Liver (tissue), 9 donors: ENCODE data around the gene CCDC110. TPM values are rescaled to one million over a fixed set of nuclear protein-coding genes. Genes with fewer than 3 reads are reported as not detected.

Experiments used
- DNase-seq: peaks from one replicate; pipeline ENCODE4 v3.0.0-alpha.2; 2017; ENCODE audit warnings: low spot score
- H3K27ac ChIP-seq, 2 donors: one replicate each; pipeline ENCODE4 v1.7.0; 2013; ENCODE audit warnings: inconsistent platforms in 2 of 2, low read length in 2 of 2, control low read depth in 1 of 2, low read depth in 1 of 2, mild to moderate bottlenecking in 1 of 2
- H3K27me3 ChIP-seq, 4 donors: one replicate each; pipeline versions ENCODE4 v1.6.1 to v1.7.0; 2013; ENCODE audit warnings: low read length in 3 of 4, inconsistent platforms in 1 of 4, mild to moderate bottlenecking in 1 of 4, moderate library complexity in 1 of 4; ENCODE audit not compliant: control insufficient read depth in 4 of 4, insufficient read depth in 4 of 4
- H3K36me3 ChIP-seq, 4 donors: one replicate each; pipeline versions ENCODE4 v1.6.1 to v1.7.0; 2013; ENCODE audit warnings: low read length in 3 of 4, mild to moderate bottlenecking in 3 of 4, low read depth in 1 of 4, moderate library complexity in 1 of 4; ENCODE audit not compliant: control insufficient read depth in 4 of 4, insufficient read depth in 3 of 4
- H3K4me1 ChIP-seq, 4 donors: one replicate each; pipeline versions ENCODE4 v1.6.1 to v1.7.0; 2013; ENCODE audit warnings: low read length in 3 of 4, mild to moderate bottlenecking in 3 of 4, moderate library complexity in 1 of 4; ENCODE audit not compliant: control insufficient read depth in 4 of 4, insufficient read depth in 4 of 4
- H3K4me3 ChIP-seq, 3 donors: one replicate each; pipeline versions ENCODE4 v1.6.1 to v1.7.0; 2013; ENCODE audit warnings: low read length in 3 of 3, control low read depth in 1 of 3, low read depth in 1 of 3, mild to moderate bottlenecking in 1 of 3
- H3K9ac ChIP-seq, 2 donors: one replicate each; pipeline ENCODE4 v1.7.0; 2013; ENCODE audit warnings: low read length in 2 of 2, mild to moderate bottlenecking in 2 of 2, moderate library complexity in 2 of 2, control low read depth in 1 of 2, low read depth in 1 of 2
- H3K9me3 ChIP-seq, 4 donors: one replicate each; pipeline versions ENCODE4 v1.6.1 to v1.7.0; 2013; ENCODE audit warnings: low read length in 3 of 4; ENCODE audit not compliant: control insufficient read depth in 4 of 4
- ATF3 ChIP-seq: IDR thresholded peaks from 2 replicates; pipeline ENCODE4 v1.6.1; 2016; ENCODE audit warnings: antibody characterized with exemption
- CTCF ChIP-seq: fragments of 150-350 bp; IDR thresholded peaks from 2 replicates; pipeline ENCODE4 v1.5.1; 2017; ENCODE audit warnings: improper control_type of control experiment, low read depth, low read length; ENCODE audit not compliant: missing input control
- EGR1 ChIP-seq, 2 donors: IDR thresholded peaks; 2 replicates each; pipeline ENCODE4 v1.6.1; 2016 to 2018; ENCODE audit warnings: antibody characterized with exemption in 2 of 2, low read depth in 2 of 2
- FOXA1 ChIP-seq: IDR thresholded peaks from 2 replicates; pipeline ENCODE4 v1.6.1; 2016; ENCODE audit warnings: antibody characterized with exemption
- FOXA2 ChIP-seq: IDR thresholded peaks from 2 replicates; pipeline ENCODE4 v1.6.1; 2016; ENCODE audit warnings: antibody characterized with exemption
- GABPA ChIP-seq, 2 donors: IDR thresholded peaks in 1 of 2; conservative IDR thresholded peaks in 1 of 2; 2 replicates each; pipeline ENCODE4 v1.6.1; 2016; ENCODE audit warnings: antibody characterized with exemption in 2 of 2, mild to moderate bottlenecking in 1 of 2, moderate library complexity in 1 of 2
- HNF4A ChIP-seq, 2 donors: conservative IDR thresholded peaks; 2 replicates each; pipeline ENCODE4 v1.6.1; 2016; ENCODE audit warnings: antibody characterized with exemption in 2 of 2, mild to moderate bottlenecking in 2 of 2
- HNF4G ChIP-seq: IDR thresholded peaks from 2 replicates; pipeline ENCODE4 v1.6.1; 2016; ENCODE audit warnings: antibody characterized with exemption
- JUND ChIP-seq, 2 donors: IDR thresholded peaks; 2 replicates each; pipeline ENCODE4 v1.6.1; 2016; ENCODE audit warnings: antibody characterized with exemption in 2 of 2
- MAX ChIP-seq: IDR thresholded peaks from 2 replicates; pipeline ENCODE4 v1.6.1; 2016; ENCODE audit warnings: antibody characterized with exemption
- NR2F2 ChIP-seq: IDR thresholded peaks from 2 replicates; pipeline ENCODE4 v1.6.1; 2016; ENCODE audit warnings: antibody characterized with exemption
- RAD21 ChIP-seq, 2 donors: IDR thresholded peaks; 2 replicates each; pipeline ENCODE4 v1.6.1; 2016; ENCODE audit warnings: antibody characterized with exemption in 2 of 2, mild to moderate bottlenecking in 2 of 2
- REST ChIP-seq: IDR thresholded peaks from 2 replicates; pipeline ENCODE4 v1.6.1; 2016; ENCODE audit warnings: antibody characterized with exemption, mild to moderate bottlenecking
- RXRA ChIP-seq, 2 donors: IDR thresholded peaks; 2 replicates each; pipeline ENCODE4 v1.6.1; 2017 to 2018; ENCODE audit warnings: antibody characterized with exemption in 2 of 2, mild to moderate bottlenecking in 1 of 2
- YY1 ChIP-seq: IDR thresholded peaks from 2 replicates; pipeline ENCODE4 v1.6.1; 2016; ENCODE audit warnings: antibody characterized with exemption, mild to moderate bottlenecking
- WGBS: extraction: QIAGEN DNeasy Blood & Tissue Kit; methylation state at CpG from one replicate; pipeline ENCODE4 v1.1.7; 2013; 5-methylcytosine and 5-hydroxymethylcytosine counted together
- polyA plus RNA-seq, 2 donors: library from polyadenylated mRNA; stranded (reverse) in 1 of 2; unstranded in 1 of 2; fragments of 200-250 nt in 1 of 2; fragments of >200 nt in 1 of 2; fragmentation: Nextera tagmentation in 1 of 2; extraction: Ambion mirVana in 1 of 2; gene quantifications; one replicate each; pipeline versions ENCODE4 v1.2.1 to v1.2.3, GENCODE V29; 2013 to 2015
- total RNA-seq, 2 donors: library from RNA; depleted of rRNA; stranded (reverse); fragments of >200 nt; gene quantifications; one replicate each; pipeline ENCODE4 v1.2.3, GENCODE V29; 2014
- TF ChIP-seq, protein P1 (sequence below): IDR thresholded peaks from 2 replicates; pipeline ENCODE4 v1.6.1; 2016; ENCODE audit warnings: antibody characterized with exemption
- donor health status: healthy.
- donor health status: healthy.
- donor health status: healthy.
- donor health status: healthy.
- donor health status: healthy.

Gene CCDC110
- total and polyA plus RNA-seq, 4 donors: 0.45 to 1.5 (median 0.60) TPM; not detected in 1

- TF ChIP-seq RAD21 (IDR thresholded peaks at IDR 0.05) (no peak), REST (no peak), CTCF (no peak), NR2F2 (no peak), MAX (no peak), EGR1 (IDR thresholded peaks at IDR 0.05; ENCODE audit: low read depth in 2 of 2) (no peak), HNF4G (no peak), RXRA (IDR thresholded peaks at IDR 0.05) (no peak), YY1 (no peak), GABPA (IDR thresholded peaks at IDR 0.05 in 1 of 2, conservative IDR thresholded peaks at IDR 0.05 in 1 of 2) (no peak), JUND (IDR thresholded peaks at IDR 0.05) (no peak), FOXA2 (no peak), FOXA1 (no peak), HNF4A (conservative IDR thresholded peaks at IDR 0.05) (no peak), ATF3 (no peak)
- TF ChIP-seq, protein P1, sequence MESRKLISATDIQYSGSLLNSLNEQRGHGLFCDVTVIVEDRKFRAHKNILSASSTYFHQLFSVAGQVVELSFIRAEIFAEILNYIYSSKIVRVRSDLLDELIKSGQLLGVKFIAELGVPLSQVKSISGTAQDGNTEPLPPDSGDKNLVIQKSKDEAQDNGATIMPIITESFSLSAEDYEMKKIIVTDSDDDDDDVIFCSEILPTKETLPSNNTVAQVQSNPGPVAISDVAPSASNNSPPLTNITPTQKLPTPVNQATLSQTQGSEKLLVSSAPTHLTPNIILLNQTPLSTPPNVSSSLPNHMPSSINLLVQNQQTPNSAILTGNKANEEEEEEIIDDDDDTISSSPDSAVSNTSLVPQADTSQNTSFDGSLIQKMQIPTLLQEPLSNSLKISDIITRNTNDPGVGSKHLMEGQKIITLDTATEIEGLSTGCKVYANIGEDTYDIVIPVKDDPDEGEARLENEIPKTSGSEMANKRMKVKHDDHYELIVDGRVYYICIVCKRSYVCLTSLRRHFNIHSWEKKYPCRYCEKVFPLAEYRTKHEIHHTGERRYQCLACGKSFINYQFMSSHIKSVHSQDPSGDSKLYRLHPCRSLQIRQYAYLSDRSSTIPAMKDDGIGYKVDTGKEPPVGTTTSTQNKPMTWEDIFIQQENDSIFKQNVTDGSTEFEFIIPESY: no peak
- no peaks in the 10 kb centered on the region for H3K27me3 ChIP-seq
- WGBS: 93% methylated on average over 3 of the region's 3 CpGs
Measured at GRCh38 chr4:185465707-185466106, 5.8 kb downstream of the CCDC110 start.

DNA sequence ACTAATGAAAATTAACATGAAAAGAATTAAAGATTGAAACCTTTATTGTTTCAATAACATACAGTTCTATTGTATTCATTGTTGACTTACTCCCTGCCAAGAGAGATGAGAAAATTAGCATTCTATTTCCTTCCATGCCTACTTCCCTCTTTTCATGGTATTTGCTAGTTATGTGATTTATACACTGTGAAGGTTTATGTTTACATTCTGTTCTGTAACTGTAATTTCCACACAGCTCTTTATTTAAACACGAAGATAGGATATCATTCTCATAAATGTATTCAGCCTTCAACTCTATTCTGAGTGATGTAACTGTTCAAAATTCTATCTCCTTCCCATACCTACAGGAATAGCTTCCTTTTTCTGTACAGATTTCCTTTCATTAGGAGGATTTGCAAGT, 6.6 kb downstream of the CCDC110 start:
- Histone ChIP-seq H3K4me3 (no peak overlapping the region), H3K9me3 (no peaks in the 10 kb centered on the region), H3K9ac (no peak overlapping the region), H3K27me3 (no peaks in the 10 kb centered on the region), H3K27ac (no peak overlapping the region), H3K4me1 (no peaks in the 10 kb centered on the region), H3K36me3 (no peaks in the 10 kb centered on the region)
- no peak for DNase-seq
- TF ChIP-seq YY1 (no peak), JUND (IDR thresholded peaks at IDR 0.05) (no peak), RXRA (IDR thresholded peaks at IDR 0.05) (no peak)
- TF ChIP-seq, protein P1: no peak
- WGBS: 44% methylated on average over 1 of the region's 1 CpG

More at GRCh38 chr4:185465707-185466106, 5.8 kb downstream of the CCDC110 start:
- Histone ChIP-seq H3K36me3 (no peaks in the 10 kb centered on the region), H3K4me3 (no peak overlapping the region), H3K9me3 (no peaks in the 10 kb centered on the region), H3K9ac (no peak overlapping the region), H3K27ac (no peak overlapping the region), H3K4me1 (peaks cover 0 to 4% (median 4%) of the 10 kb centered on the region in 4 donors)
- DNase-seq: no peak
